SKM-1 treated with dmso at 0.1 percent for 144 hours (cell line): Measurements from ENCODE around the gene CHP2.
A peak's percentile ranks its signal among the peaks of the same experiment; 100 is the strongest.
"Not testable (repeated sequence)": the region's sequence is repeated elsewhere in the genome, so short reads cannot be mapped to it uniquely, and the experiment has no call there.

Source experiments
- DNase-seq: peaks from one replicate; lab custom pipeline; 2025; ENCODE audit not compliant: unreplicated experiment; lab: John Stamatoyannopoulos, UW

The CHP2 gene

GRCh38 chr16:23742766-23743165 is 12.1 kb upstream of the CHP2 start:
- no peak for DNase-seq

- no peak for DNase-seq
These were observed 9.6 kb upstream of the CHP2 start for GRCh38 chr16:23745263-23745662.

- DNase-seq: no peak
These were observed 6.2 kb upstream of the CHP2 start for GRCh38 chr16:23748630-23749029.

DNA sequence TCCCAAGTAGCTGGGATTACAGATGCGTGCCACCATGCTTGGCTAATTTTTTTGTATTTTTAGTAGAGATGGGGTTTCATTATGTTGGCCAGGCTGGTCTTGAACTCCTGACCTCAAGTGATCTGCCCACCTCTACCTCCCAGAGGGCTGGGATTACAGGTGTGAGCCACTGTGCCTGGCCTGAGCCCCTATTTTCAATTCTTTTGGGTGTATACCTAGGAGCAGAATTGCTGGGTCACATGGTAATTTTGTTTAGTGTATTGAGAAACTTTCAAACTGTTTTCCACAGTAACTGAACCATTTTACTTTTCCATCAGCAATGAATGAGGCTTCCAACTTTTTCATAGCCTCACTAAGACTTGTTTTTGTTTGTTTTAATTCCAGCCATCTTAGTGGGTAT is 3.8 kb upstream of the CHP2 start:
- DNase-seq: not testable (repeated sequence)

DNA sequence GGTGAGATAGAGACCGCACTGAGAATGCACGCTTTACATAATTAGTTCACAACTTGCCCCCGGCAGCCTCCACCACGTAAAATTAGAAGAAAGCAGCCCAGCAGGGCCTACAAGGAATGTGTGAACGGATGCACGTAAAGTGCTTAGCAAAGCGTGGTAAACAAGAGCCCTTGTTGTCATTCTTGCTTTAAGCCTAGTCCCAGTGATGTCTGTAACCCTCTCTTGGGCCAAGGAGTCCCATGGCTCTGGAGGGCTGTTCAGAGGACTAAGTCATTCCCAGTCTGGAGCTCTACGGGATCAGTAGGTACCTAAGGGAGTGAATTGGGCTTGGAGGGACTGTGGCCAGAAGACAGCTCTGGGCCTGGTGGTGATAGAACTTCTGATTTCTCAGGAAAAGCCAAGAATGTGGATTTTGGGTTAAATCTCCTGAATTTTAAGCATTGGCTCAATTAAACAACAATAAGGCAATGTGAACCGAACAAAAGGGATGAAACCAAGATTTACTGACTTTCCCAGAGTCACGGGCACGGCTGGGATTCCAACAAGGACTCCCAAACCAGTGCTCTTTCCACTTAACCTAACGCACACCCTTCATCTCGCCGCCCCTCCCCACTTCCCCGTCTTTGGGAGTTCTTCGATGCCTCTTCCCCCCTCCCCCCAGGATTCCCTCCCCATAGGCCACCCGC is 775 bp upstream of the CHP2 start:
- no peak for DNase-seq

GRCh38 chr16:23755484-23755809 is 621 bp downstream of the CHP2 start:
- DNase-seq: no peak

- no peak for DNase-seq
These were observed 2.3 kb downstream of the CHP2 start for GRCh38 chr16:23757116-23757515.

DNA sequence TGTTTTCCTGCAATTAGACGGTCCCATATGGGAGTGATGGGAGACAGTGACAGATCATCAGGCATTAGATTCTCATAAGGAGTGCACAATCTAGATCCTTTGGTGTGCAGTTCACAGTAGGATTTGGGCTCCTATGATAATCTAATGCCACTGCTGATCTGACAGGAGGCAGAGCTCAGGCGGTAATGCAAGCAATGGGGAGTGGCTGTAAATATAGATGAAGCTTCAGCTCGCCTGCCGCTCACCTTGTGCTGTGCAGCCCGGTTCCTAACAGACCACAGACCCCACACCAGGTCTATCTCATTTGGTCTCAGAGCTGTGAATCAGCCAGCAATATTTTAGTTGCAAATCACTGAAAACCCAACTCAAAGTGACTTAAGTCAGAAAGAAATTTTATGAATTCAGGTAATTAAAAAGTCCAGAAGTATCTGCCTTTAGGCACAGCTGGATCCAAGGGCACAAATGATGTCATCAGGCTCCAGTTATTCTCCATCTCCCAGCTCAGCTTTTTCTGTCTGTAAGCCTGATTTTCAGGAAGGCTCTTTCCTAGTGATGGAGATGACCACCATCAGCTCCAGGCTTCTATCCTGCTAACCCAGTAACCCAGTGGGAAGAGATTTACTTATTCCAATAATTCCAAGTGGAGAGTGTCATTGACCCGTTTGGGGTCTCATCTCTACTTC is 3.3 kb downstream of the CHP2 start:
- DNase-seq: no peak

DNA sequence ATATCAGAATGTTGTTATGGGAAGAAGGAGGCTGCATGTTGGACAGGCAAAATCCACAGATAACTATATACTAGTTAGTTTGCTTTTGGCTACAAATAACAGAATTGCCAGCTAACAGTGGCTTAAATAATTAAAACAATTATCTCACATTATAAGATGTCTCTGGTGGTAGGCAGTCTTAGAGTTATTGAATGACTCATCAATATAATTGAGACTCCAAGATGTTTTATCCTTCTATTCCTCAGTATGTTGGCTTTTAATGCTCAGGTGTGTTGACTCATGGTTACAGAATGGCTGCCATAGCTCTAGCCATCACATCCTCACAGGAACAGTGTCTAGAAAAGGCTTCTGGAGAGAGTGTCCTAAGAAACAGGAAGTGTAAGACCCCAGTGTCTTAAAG is 11.1 kb downstream of the CHP2 start:
- no peak for DNase-seq

DNA sequence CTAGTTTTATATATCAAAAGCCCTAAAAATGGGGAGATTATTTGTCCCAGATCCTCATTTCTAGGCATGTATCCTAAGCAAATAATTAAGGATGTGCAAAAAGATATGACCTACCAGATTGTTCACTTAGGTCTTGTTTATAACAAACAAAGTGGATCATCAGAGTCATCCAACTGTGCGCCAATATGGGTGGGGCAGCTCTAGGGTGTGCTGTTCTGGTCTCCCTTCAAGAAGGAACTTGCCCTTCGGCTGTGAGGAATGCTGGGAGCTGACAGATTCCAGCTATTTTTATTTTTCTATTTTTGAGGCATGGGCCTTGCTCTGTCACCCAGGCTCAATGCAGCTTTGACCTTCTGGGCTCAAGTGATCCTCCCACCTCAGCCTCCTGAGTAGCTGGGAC is 13.8 kb downstream of the CHP2 start:
- DNase-seq: no peak

GRCh38 chr16:23771027-23771426 is 16.2 kb downstream of the CHP2 start:
- no peak for DNase-seq

DNA sequence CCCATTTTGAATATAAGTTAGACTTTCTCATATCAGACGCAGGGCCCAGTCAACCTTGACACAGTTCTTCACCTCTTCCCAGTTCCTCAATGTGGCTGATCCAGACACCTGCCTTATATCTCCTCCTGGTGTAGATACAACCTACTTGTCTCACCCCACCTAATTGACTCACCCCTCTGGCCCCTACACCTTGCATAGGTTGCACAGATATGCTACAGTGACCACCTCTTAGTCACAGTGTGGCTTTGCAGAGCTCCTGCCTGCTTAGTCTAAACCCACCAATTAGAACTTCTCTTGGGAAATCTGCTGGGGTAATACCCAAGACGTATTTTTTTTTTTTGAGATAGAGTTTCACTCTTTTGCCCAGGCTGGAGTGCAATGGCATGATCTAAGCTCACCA is 16.8 kb downstream of the CHP2 start:
- no peak for DNase-seq

DNA sequence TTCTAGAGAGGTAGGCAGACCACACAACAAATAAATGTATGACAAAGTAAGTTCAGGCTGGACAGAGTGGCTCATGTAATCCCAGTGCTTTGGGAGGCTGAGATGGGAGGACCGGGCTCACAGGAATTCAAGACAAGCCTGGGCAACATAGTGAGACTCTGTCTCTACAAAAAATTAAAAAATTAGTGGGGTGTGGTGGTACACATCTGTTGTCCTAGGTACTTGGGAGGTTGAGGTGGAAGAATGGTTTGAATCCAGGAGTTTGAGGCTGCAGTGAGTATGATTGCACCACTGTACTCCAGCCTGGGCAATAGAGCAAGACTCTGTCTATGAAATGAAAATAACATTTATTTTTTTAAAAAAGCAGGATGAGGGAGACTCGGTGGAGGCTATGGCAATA is 18.5 kb downstream of the CHP2 start:
- DNase-seq: no peak

- DNase-seq: no peak
These were observed 26.4 kb downstream of the CHP2 start for GRCh38 chr16:23781176-23781575.

DNA sequence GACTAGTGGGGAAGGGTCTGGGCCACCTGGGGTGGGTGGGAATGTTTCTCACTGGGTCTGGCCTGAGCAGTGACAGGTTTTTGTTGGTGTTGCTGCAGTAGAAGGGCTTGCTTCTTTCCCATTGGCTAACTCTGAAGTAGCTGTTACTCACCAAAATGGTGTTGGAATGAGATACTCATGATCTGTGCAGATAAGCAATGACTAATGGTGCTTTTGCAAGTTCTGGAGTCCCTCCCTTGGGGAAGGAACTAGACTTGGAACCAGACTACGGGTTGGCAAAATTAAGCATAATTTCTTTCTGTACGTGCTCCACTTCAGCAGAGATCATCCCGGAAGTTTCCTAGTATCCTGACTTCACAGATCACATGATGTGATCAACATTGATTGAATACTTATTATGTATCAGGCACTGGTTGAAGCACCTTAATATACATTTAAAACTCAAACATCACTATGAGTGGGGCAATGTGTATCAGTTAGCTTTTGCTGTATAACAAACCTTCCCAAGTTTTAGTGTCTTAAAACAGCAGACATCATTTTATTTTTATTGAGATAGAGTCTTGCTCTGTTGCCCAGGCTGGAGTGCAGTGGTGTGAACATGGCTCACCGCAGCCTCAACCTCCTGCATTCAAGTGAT is 30.1 kb downstream of the CHP2 start:
- no peak for DNase-seq

GRCh38 chr16:23785842-23786241 is 31.0 kb downstream of the CHP2 start:
- DNase-seq: no peak

- no peak for DNase-seq
These were observed 32.2 kb downstream of the CHP2 start for GRCh38 chr16:23786964-23787561.

DNA sequence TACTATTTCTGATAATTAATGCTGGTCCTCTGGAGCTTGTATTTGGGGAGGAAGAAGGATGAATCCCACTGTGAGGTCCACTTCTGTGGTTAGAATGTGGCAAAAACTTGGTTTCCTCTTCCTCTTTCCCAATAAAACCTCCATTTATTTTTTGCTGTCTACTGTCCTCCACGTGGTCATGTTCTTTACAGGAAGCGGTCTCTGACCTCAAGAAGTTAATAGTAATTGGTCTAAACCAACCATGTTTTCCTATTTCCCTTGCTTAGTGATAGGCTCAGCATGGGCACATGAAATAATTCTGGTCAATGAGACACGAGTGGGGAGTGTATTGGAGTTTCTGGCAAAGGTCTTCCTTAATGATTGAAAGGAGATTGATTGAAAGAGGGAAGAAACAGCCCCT is 33.9 kb downstream of the CHP2 start:
- peak; percentile 45 for DNase-seq

- no peak for DNase-seq
These were observed 40.6 kb downstream of the CHP2 start for GRCh38 chr16:23795378-23795777.

DNA sequence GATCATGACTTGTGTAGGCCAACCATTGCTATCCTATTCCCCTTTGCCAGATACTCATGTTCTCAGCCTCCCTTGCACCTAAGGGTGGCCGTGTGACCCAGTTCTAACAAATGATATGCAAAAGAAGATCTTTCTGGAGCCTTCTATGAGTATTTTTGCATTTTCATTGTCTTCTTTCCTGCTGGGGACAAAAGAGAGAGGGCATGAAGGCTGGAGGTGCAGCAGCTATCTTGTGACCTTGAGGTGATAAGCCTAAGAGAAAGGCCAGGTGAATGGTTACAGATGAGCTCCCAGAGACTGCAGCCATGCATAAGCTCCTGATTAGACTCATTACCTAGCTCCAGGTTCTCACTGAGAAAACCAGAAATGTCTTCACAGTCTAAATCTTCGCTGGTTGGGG is 42.1 kb downstream of the CHP2 start:
- DNase-seq: no peak

GRCh38 chr16:23801378-23801777 is 46.6 kb downstream of the CHP2 start:
- peak; percentile 43 for DNase-seq

DNA sequence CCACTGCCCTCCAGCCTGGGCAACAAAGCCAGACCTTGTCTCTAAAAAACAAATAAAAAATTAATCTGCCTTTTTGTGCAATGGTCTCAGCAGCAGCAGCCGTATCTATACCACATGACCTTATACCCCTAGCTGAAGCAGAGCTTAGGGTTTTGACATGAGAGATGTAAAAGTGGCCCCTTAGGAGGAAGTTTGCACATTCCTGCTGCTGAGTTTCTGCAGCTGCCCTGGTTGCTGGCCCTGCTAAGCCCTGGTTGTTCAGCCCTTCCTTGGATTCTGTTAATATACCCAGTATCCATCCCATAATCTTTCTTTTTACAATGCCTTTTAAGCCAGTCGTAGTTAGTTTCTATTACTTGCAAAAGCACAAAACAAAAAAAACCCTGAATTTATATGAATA is 48.0 kb downstream of the CHP2 start:
- DNase-seq: no peak
